B cell (primary cell): ENCODE measurements around the gene KRTAP12-4. TPM values are rescaled to one million over a fixed set of nuclear protein-coding genes. Genes with fewer than 3 reads are reported as not detected.

ENCODE experiments used
- ATAC-seq: fragments of 200-7000 bp; cut with Tn5 transposase; one replicate; pipeline ENCODE4 v1.10.0; 2021; ENCODE audit warnings: low read depth, mild to moderate bottlenecking, moderate number of reproducible peaks, moderate library complexity
- CTCF ChIA-PET: fragments of 350-600 bp; sonication (Branson Sonifier 250); formaldehyde crosslinking; loops from one replicate; lab custom pipeline; 2021; ENCODE audit warnings: antibody characterized with exemption, inconsistent platforms; lab: Charles Lee
- POLR2A ChIA-PET: fragments of 350-600 bp; sonication (Branson Sonifier 250); formaldehyde crosslinking; loops from one replicate; lab custom pipeline; 2021; ENCODE audit warnings: antibody characterized with exemption; lab: Charles Lee
- DNase-seq: peaks from one replicate; pipeline ENCODE4 v3.0.0; 2013
- H2AFZ ChIP-seq: 2 replicates; pipeline ENCODE4 v1.6.1; 2012; ENCODE audit warnings: mild to moderate bottlenecking, low read depth, low read length; ENCODE audit not compliant: insufficient read depth, poor library complexity, severe bottlenecking
- H3K27ac ChIP-seq, 2 donors: 1 replicate in 1 of 2; 2 replicates in 1 of 2; pipeline ENCODE4 v1.5.1; 2012 to 2013; ENCODE audit warnings: low read length in 2 of 2, mild to moderate bottlenecking in 2 of 2, moderate library complexity in 1 of 2
- H3K27me3 ChIP-seq, 4 experiments: fragments of 200-600 bp in 1 of 4; sonication (generic) in 1 of 4; replicated peaks in 1 of 4; 1 replicate in 2 of 4; 2 replicates in 2 of 4; pipeline versions ENCODE4 v1.6.1 to v1.7.0; 2013 to 2016; ENCODE audit warnings: low read length in 3 of 4, mild to moderate bottlenecking in 2 of 4, mixed read lengths in 1 of 4, moderate library complexity in 1 of 4; ENCODE audit not compliant: insufficient read depth in 4 of 4, control insufficient read depth in 3 of 4; ENCODE audit errors: control extremely low read depth in 1 of 4
- H3K36me3 ChIP-seq, 2 experiments: replicated peaks in 1 of 2; 1 replicate in 1 of 2; 2 replicates in 1 of 2; pipeline versions ENCODE4 v1.6.1 to v1.7.1; 2013; ENCODE audit warnings: low read length in 1 of 2; ENCODE audit not compliant: insufficient read depth in 2 of 2, control insufficient read depth in 1 of 2; ENCODE audit errors: control extremely low read depth in 1 of 2, extremely low read depth in 1 of 2
- H3K4me1 ChIP-seq, 2 donors: fragments of 200-600 bp in 1 of 2; sonication (generic) in 1 of 2; 1 replicate in 1 of 2; 2 replicates in 1 of 2; pipeline versions ENCODE4 v1.5.1 to v1.6.1; 2013 to 2017; ENCODE audit warnings: low read length in 2 of 2; ENCODE audit not compliant: control insufficient read depth in 2 of 2, insufficient read depth in 2 of 2
- H3K4me2 ChIP-seq: replicated peaks from 2 replicates; pipeline ENCODE3; 2012; ENCODE audit warnings: mild to moderate bottlenecking, low read depth, low read length; ENCODE audit not compliant: poor library complexity, severe bottlenecking
- H3K4me3 ChIP-seq, 5 experiments: fragments of 200-600 bp in 1 of 5; sonication (generic) in 1 of 5; 1 replicate in 3 of 5; 2 replicates in 2 of 5; pipeline versions ENCODE4 v1.5.1 to v1.7.0; 2011 to 2016; ENCODE audit warnings: low read length in 4 of 5, mild to moderate bottlenecking in 4 of 5, low read depth in 2 of 5, control low read depth in 1 of 5, moderate library complexity in 1 of 5; ENCODE audit not compliant: insufficient read depth in 1 of 5; ENCODE audit errors: control extremely low read depth in 1 of 5, extremely low read depth in 1 of 5
- H3K79me2 ChIP-seq: fragments of 200-600 bp; sonication (generic); one replicate; pipeline ENCODE4 v1.6.0; 2016; ENCODE audit warnings: low read length; ENCODE audit not compliant: control insufficient read depth, insufficient read depth
- H3K9ac ChIP-seq: fragments of 200-600 bp; sonication (generic); 2 replicates; pipeline ENCODE4 v1.6.1; 2017; ENCODE audit warnings: mild to moderate bottlenecking, low read length, moderate library complexity
- H3K9me3 ChIP-seq, 3 donors: one replicate each; pipeline versions ENCODE4 v1.6.1 to v1.7.1; 2013; ENCODE audit warnings: low read length in 2 of 3; ENCODE audit not compliant: control insufficient read depth in 2 of 3, insufficient read depth in 1 of 3; ENCODE audit errors: control extremely low read depth in 1 of 3
- H4K20me1 ChIP-seq: 2 replicates; pipeline ENCODE4 v1.6.0; 2012; ENCODE audit warnings: mild to moderate bottlenecking, low read length; ENCODE audit not compliant: insufficient read depth, control insufficient read depth, poor library complexity, severe bottlenecking
- H3K27ac Mint-ChIP-seq: one replicate; pipeline ENCODE4 v1.8.0; 2021; ENCODE audit warnings: mixed read lengths
- H3K27me3 Mint-ChIP-seq: one replicate; pipeline ENCODE4 v1.8.0; 2021; ENCODE audit warnings: mixed read lengths
- H3K4me1 Mint-ChIP-seq: one replicate; pipeline ENCODE4 v1.8.0; 2021; ENCODE audit warnings: mixed read lengths
- H3K4me3 Mint-ChIP-seq: one replicate; pipeline ENCODE4 v1.8.0; 2021; ENCODE audit warnings: mixed read lengths
- H3K9me3 Mint-ChIP-seq: one replicate; pipeline ENCODE4 v1.8.0; 2022; ENCODE audit warnings: mixed read lengths; ENCODE audit not compliant: insufficient read depth
- EZH2 ChIP-seq: IDR thresholded peaks from 2 replicates; pipeline ENCODE4 v1.6.1; 2012; ENCODE audit warnings: borderline replicate concordance, low read depth, mild to moderate bottlenecking, moderate library complexity, low read length; ENCODE audit not compliant: insufficient read depth, poor library complexity, severe bottlenecking
- WGBS: methylation state at CpG from one replicate; pipeline ENCODE4 v1.1.5; 2013; ENCODE audit warnings: missing lambda C conversion rate; ENCODE audit not compliant: insufficient coverage; 5-methylcytosine and 5-hydroxymethylcytosine counted together
- intact Hi-C: fragments of 100-400 bp; cut with micrococcal nuclease; formaldehyde crosslinking; loops from one replicate; pipeline ENCODE4 v1.10.0; 2022
- polyA plus RNA-seq: library from polyadenylated mRNA; depleted of rRNA; stranded (reverse); fragments of >200 nt; gene quantifications from 2 replicates; pipeline ENCODE4 v1.2.3, GENCODE V29; 2012
- total RNA-seq, 2 donors: library from RNA; stranded (reverse); fragments of 120-200 nt in 1 of 2; gene quantifications; 1 replicate in 1 of 2; 2 replicates in 1 of 2; pipeline versions ENCODE4 v1.2.3 to v1.2.4, GENCODE V29; 2013 to 2022
- TF ChIP-seq, protein P1 (sequence below): fragments of 200-600 bp; IDR thresholded peaks from one replicate; pipeline ENCODE4 v1.8.0; 2022; ENCODE audit warnings: antibody characterized with exemption, mild to moderate bottlenecking

The KRTAP12-4 gene
- total and polyA plus RNA-seq, 2 donors (not counting 1 experiment from before 2014, with no cell fraction given), result not detected

DNA sequence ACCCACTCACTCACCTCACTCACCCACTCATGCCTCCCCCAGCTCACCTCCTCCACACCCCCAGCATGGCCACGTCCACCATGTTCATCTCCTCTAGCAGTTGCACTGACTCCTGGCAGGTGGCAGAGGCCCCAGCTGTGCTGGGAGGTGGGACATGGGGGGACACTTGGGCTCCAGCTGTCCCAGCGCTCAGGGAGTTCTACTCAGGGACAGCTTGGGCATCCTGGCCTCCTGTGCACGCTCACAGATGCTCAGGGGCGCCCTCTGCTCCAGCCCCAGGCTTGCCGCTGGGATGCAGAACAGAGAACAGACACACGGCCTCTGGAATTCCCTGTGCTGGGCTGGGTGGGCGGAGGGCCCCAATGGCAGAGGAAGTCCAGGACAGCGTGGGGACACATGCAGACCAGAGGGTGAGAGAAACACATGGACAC lies 37.4 kb downstream of the KRTAP12-4 start:
- Mint-ChIP-seq H3K27ac (no peak overlapping the region), H3K4me1 (peaks cover 14% of the 10 kb centered on the region), H3K4me3 (no peak overlapping the region), H3K9me3 (peaks cover 15% of the 10 kb centered on the region), H3K27me3 (peaks cover 7% of the 10 kb centered on the region)
- ChIA-PET CTCF (no interaction called here), POLR2A (no interaction called here)
- H3K27ac ChIP-seq, result no peak overlapping the region
- peaks cover 0 to 29% (median 2%) of the 10 kb centered on the region in 3 donors for H3K9me3 ChIP-seq
- DNase-seq (no peak), ATAC-seq (no peak)
- peaks cover 0 to 3% (median 1%) of the 10 kb centered on the region in 4 experiments for H3K27me3 ChIP-seq
- WGBS, result 80% methylated on average over 8 of the region's 8 CpGs
- no peak overlapping the region for H3K9ac ChIP-seq
- no peaks in the 10 kb centered on the region for H3K79me2 ChIP-seq
- TF ChIP-seq, protein P1, sequence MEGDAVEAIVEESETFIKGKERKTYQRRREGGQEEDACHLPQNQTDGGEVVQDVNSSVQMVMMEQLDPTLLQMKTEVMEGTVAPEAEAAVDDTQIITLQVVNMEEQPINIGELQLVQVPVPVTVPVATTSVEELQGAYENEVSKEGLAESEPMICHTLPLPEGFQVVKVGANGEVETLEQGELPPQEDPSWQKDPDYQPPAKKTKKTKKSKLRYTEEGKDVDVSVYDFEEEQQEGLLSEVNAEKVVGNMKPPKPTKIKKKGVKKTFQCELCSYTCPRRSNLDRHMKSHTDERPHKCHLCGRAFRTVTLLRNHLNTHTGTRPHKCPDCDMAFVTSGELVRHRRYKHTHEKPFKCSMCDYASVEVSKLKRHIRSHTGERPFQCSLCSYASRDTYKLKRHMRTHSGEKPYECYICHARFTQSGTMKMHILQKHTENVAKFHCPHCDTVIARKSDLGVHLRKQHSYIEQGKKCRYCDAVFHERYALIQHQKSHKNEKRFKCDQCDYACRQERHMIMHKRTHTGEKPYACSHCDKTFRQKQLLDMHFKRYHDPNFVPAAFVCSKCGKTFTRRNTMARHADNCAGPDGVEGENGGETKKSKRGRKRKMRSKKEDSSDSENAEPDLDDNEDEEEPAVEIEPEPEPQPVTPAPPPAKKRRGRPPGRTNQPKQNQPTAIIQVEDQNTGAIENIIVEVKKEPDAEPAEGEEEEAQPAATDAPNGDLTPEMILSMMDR, result no peak
- no peak for TF ChIP-seq EZH2
- H3K4me1 ChIP-seq, result peaks cover 11 to 13% of the 10 kb centered on the region in 2 donors
- intact Hi-C loops, result no loop called here
- H2AFZ ChIP-seq, result no peak overlapping the region
- no peaks in the 10 kb centered on the region for H4K20me1 ChIP-seq
- H3K4me2 ChIP-seq, result no peak overlapping the region
- no peak overlapping the region for H3K4me3 ChIP-seq
- H3K36me3 ChIP-seq, result no peaks in the 10 kb centered on the region

DNA sequence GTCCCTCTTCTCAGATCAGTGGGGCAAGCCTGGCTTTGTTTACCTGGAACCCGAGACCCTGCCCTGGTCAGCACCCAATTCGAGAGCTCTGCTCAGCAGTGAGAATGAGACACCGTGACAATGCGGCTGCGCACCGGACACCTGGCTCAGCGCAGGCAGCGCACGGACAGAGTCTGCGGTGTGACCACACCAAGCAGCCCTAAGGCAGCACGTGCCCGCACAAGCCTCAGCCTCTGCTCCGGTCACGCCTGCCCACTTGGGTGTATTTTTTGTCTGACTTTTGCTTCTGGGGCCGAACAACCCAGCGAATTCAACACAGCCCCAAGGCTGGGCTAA lies 37.9 kb downstream of the KRTAP12-4 start:
- Mint-ChIP-seq H3K27me3 (peaks cover 4% of the 10 kb centered on the region), H3K4me3 (no peak overlapping the region), H3K4me1 (peaks cover 14% of the 10 kb centered on the region), H3K27ac (no peak overlapping the region), H3K9me3 (peaks cover 14% of the 10 kb centered on the region)
- DNase-seq (no peak), ATAC-seq (no peak)
- Histone ChIP-seq H3K4me2 (no peak overlapping the region), H3K79me2 (no peaks in the 10 kb centered on the region), H3K36me3 (no peaks in the 10 kb centered on the region), H3K27ac (no peak overlapping the region), H3K9me3 (peaks cover 0 to 34% (median 7%) of the 10 kb centered on the region in 3 donors), H3K9ac (no peak overlapping the region), H3K27me3 (peaks cover 0 to 3% (median 1%) of the 10 kb centered on the region in 4 experiments), H4K20me1 (no peaks in the 10 kb centered on the region), H2AFZ (no peak overlapping the region), H3K4me1 (peaks cover 11 to 13% of the 10 kb centered on the region in 2 donors), H3K4me3 (no peak overlapping the region)
- no peak for TF ChIP-seq EZH2
- TF ChIP-seq, protein P1, result no peak
- intact Hi-C loops, result no loop called here
- POLR2A ChIA-PET, result no interaction called here
- 89% methylated on average over 16 of the region's 16 CpGs for WGBS
- CTCF ChIA-PET, result no interaction called here
